ENCODE results near the gene AMOTL1. TPM values are rescaled to one million over a fixed set of nuclear protein-coding genes. Genes with fewer than 3 reads are reported as not detected.
A peak's percentile ranks its signal among the peaks of the same experiment; 100 is the strongest.
"Not testable (repeated sequence)": the region's sequence is repeated elsewhere in the genome, so short reads cannot be mapped to it uniquely, and the experiment has no call there.

The AMOTL1 gene
- total RNA-seq, 2 donors from 2014 or later: 0.25 to 1.2 TPM

DNA sequence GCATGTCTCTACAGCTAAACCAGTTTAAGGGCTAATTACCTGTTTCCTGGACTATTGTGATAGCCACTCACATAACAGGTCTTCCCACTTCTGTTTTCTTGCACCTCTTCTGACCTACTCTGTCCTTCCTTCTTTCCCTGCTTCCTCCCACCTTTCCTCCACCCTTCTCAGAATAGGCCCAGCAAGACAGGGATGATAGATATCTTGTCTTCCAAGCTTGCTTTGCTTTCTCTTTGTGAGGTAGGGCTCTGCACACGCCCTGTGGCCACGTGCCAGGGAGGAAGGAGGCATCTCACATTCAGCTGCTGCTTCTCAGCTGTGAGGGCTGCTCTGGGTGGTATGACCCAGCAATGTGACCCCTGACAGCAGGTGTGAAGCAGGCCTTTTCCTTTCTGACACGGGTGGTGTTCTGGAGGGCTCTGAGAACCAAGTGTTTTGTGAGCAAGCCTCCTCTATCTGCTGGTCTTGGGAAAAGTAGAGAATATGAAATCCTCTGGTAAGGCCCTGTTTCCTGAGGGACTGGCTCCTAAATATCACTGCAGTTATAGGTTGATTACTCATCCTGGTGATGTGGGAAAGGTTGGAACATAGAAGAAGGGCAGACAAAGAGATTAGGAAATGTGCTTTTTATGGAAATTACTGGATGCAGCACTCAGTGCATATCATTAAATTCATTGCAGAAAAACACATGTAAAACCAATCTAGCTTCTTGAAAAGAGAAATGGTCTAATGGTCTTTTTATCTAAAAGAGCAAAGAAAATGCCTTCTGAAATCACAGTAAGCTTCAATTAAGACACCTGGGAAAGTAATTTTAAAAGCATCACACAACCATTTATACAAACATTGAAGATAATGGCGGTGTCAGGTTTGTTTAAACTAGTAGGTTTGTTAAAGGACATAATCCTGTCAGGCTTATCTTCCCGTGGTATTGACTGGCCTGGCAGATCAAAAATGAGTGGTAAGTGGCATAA, 8.5 kb downstream of the AMOTL1 start:
- Mint-ChIP-seq H3K9me3 (no peaks in the 10 kb centered on the region), H3K27ac (no peak overlapping the region), H3K36me3 (no peaks in the 10 kb centered on the region)
- DNase-seq (ENCODE audit: low spot score in 2 of 2) (no peak), ATAC-seq (no peak)

GRCh38 chr11:94780432-94780831, 12.3 kb downstream of the AMOTL1 start:
- peak overlapping the region in 1 of 2 donors; percentile 28 for H3K27ac Mint-ChIP-seq
- no peak for ATAC-seq
- H3K36me3 Mint-ChIP-seq: no peaks in the 10 kb centered on the region
- DNase-seq (ENCODE audit: low spot score in 2 of 2): no peak
- no peaks in the 10 kb centered on the region for H3K9me3 Mint-ChIP-seq

DNA sequence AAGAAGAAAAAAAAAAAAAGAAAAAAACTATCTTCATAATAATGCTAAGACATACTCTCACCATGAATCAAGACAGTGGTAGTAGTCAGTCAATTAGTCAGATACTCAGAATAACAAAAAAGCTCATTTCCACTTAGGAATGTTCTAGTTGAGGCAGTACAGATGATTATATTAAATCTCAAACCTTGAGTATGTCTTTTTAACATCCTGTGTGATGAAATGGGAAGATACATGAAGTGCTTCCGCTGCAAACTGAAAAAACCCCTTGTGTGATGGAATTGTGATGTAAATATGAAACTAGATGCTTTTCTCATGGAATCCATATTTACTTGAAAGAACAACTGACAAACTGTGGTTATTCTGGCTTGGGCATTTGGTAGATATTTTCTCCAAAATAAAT, 13.7 kb downstream of the AMOTL1 start:
- no peaks in the 10 kb centered on the region for H3K9me3 Mint-ChIP-seq
- DNase-seq (ENCODE audit: low spot score in 2 of 2): no peak
- ATAC-seq: no peak
- no peaks in the 10 kb centered on the region for H3K36me3 Mint-ChIP-seq
- no peak overlapping the region for H3K27ac Mint-ChIP-seq

- Mint-ChIP-seq H3K9me3 (no peaks in the 10 kb centered on the region), H3K36me3 (no peaks in the 10 kb centered on the region), H3K27ac (no peak overlapping the region)
- ATAC-seq (no peak), DNase-seq (ENCODE audit: low spot score in 2 of 2) (no peak)
Observed at GRCh38 chr11:94782446-94782845, 14.3 kb downstream of the AMOTL1 start.

DNA sequence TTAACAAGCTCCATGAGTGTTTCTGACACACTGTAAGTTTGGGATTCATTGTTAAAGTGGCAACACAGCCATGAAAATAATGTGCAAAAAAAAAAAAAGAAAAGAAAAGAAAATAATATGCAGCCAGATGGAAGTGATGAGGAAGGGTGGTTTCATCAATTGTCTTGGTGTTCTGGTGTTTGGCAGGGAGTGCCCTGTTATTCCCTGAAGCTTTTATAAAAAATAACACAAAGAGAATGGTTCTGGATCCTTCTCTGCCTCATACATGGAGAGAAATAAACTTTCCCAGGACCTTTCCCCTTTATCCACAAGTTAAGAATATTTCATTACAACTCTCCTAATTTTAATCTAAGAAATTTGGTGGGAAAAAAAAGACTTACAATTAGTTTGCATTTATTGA, 16.7 kb downstream of the AMOTL1 start:
- Mint-ChIP-seq H3K27ac (no peak overlapping the region), H3K36me3 (no peaks in the 10 kb centered on the region), H3K9me3 (no peaks in the 10 kb centered on the region)
- DNase-seq (ENCODE audit: low spot score in 2 of 2) (no peak), ATAC-seq (no peak)

DNA sequence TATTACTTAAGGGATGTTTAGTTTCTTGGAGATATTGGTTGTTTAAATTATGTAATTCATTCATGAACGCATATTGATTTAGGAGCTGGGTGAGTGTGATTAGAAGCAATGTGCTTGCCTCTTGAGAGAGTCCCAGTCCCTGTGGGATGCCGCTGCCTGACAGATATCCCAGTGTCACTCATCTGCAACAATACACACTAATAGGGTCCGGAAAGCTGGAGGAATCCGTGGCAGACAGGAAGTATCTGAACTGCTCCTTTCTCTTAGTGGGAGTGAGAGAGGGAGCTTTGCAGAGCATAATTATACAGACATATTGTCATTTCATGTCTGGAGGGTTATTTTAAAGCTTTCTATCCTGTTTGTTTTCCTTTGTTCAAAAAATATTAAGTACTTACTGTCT, 17.4 kb downstream of the AMOTL1 start:
- H3K27ac Mint-ChIP-seq: no peak overlapping the region
- ATAC-seq: no peak

GRCh38 chr11:94786264-94787126, 18.3 kb downstream of the AMOTL1 start:
- Mint-ChIP-seq H3K9me3 (no peaks in the 10 kb centered on the region), H3K36me3 (no peaks in the 10 kb centered on the region), H3K27ac (no peak overlapping the region)
- ATAC-seq (no peak), DNase-seq (ENCODE audit: low spot score in 2 of 2) (no peak)

More for the DNA sequence above, 17.4 kb downstream of the AMOTL1 start:
- Mint-ChIP-seq H3K36me3 (no peaks in the 10 kb centered on the region), H3K9me3 (no peaks in the 10 kb centered on the region)
- DNase-seq (ENCODE audit: low spot score in 2 of 2): no peak

- Mint-ChIP-seq H3K27ac (no peak overlapping the region), H3K9me3 (no peaks in the 10 kb centered on the region), H3K36me3 (no peaks in the 10 kb centered on the region)
- no peak for ATAC-seq
- DNase-seq (ENCODE audit: low spot score in 2 of 2): no peak
Observed at GRCh38 chr11:94787801-94788200, 19.6 kb downstream of the AMOTL1 start.

DNA sequence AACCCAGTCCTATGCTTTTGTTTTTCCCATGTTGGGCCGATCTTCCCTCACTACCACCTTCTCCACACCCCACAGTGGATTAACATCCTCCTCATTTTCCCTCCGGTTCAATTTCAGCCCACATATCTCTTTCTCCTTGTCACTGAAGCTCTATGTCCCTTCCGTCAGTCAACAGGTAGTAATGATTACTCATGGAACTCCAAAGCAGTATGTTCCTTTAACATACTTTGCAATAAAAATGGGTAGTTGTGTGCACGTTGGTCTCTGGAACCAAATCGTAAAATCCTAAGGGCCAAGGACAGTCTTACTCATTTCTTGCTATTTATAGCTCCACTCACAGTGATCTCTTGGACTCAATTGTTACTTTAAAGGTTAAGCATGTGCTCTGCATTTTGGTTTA, 20.2 kb downstream of the AMOTL1 start:
- Mint-ChIP-seq H3K9me3 (no peaks in the 10 kb centered on the region), H3K36me3 (no peaks in the 10 kb centered on the region), H3K27ac (no peak overlapping the region)
- no peak for ATAC-seq
- DNase-seq (ENCODE audit: low spot score in 2 of 2): no peak

DNA sequence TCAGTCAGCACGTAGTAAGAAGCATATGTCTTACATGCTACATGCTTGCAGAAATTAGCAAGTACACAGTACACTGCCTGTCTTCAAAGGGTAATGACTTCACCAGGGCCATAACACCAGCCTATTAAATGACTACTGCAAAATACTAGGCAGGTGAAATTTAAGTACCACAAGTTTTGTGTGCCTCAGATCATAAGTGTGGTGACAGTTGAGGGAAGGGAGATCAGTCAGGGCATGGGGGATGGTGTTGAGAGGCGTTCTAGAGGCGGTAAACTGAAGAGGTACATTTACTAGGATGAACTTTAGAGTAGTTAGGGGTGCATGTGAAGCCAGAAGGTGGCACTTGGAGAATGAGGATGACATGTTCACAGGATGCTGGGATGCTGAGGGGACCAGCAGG, 22.0 kb downstream of the AMOTL1 start:
- no peaks in the 10 kb centered on the region for H3K36me3 Mint-ChIP-seq
- ATAC-seq (no peak), DNase-seq (ENCODE audit: low spot score in 2 of 2) (no peak)
- no peak overlapping the region for H3K27ac Mint-ChIP-seq
- H3K9me3 Mint-ChIP-seq: no peaks in the 10 kb centered on the region

DNA sequence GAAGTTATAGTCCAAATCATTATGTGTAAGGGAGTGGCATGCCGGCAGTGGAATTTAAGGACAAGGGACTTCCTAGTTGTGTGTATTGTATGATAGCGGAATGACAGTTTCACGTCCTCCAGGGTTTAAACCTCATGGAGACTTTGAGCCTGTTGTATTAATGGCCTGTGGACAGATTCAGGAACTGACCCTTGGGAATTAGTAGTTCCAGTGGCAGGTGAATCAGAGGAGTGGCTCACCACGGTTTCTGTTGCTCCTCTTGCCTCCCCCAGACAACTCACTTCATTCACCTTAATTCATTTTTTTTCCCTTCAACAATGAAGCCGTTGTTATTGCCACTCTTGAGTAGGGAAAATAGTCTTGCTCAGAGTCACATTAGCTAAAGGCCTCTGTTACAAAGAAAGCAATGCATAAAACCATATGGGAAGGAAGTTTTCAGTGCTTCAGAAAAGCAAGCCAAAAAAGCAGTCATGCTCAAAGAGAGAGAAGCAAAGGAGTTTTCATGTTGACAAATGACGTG, 22.6 kb downstream of the AMOTL1 start:
- ATAC-seq: no peak
- H3K27ac Mint-ChIP-seq: no peak overlapping the region
- DNase-seq (ENCODE audit: low spot score in 2 of 2): no peak
- H3K9me3 Mint-ChIP-seq: no peaks in the 10 kb centered on the region
- no peaks in the 10 kb centered on the region for H3K36me3 Mint-ChIP-seq

- Mint-ChIP-seq H3K27ac (no peak overlapping the region), H3K9me3 (no peaks in the 10 kb centered on the region), H3K36me3 (no peaks in the 10 kb centered on the region)
- ATAC-seq (no peak), DNase-seq (ENCODE audit: low spot score in 2 of 2) (no peak)
Observed at GRCh38 chr11:94791216-94791889, 23.2 kb downstream of the AMOTL1 start.

DNA sequence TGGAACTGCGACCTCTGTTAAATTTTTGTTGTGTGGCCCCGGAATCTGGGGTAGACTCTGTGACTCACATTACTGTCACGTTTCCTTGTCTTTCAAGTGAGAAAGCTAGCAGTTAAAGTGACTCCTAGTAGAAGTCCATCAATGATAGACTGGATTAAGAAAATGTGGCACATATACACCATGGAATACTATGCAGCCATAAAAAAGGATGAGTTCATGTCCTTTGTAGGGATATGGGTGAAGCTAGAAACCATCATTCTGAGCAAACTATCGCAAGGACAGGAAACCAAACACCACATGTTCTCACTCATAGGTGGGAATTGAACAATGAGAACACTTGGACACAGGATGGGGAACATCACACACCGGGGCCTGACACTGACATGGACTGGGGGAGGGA, 23.8 kb downstream of the AMOTL1 start:
- ATAC-seq, H3K36me3 Mint-ChIP-seq, H3K27ac Mint-ChIP-seq: not testable (repeated sequence)

GRCh38 chr11:94792451-94792850, 24.3 kb downstream of the AMOTL1 start:
- H3K27ac Mint-ChIP-seq: no peak overlapping the region
- no peaks in the 10 kb centered on the region for H3K9me3 Mint-ChIP-seq
- H3K36me3 Mint-ChIP-seq: no peaks in the 10 kb centered on the region
- no peak for DNase-seq (ENCODE audit: low spot score in 2 of 2)
- ATAC-seq: no peak

More for the DNA sequence above, 23.8 kb downstream of the AMOTL1 start:
- not testable (repeated sequence) for H3K9me3 Mint-ChIP-seq; DNase-seq (ENCODE audit: low spot score in 2 of 2)

GRCh38 chr11:94793002-94793401, 24.8 kb downstream of the AMOTL1 start:
- DNase-seq (ENCODE audit: low spot score in 2 of 2) (no peak), ATAC-seq (no peak)
- H3K27ac Mint-ChIP-seq: no peak overlapping the region
- H3K36me3 Mint-ChIP-seq: no peaks in the 10 kb centered on the region
- H3K9me3 Mint-ChIP-seq: no peaks in the 10 kb centered on the region

- no peak for ATAC-seq
- Mint-ChIP-seq H3K9me3 (no peaks in the 10 kb centered on the region), H3K27ac (no peak overlapping the region), H3K36me3 (no peaks in the 10 kb centered on the region)
- no peak for DNase-seq (ENCODE audit: low spot score in 2 of 2)
Observed at GRCh38 chr11:94793822-94794221, 25.7 kb downstream of the AMOTL1 start.
